ENCODE results near the gene KRT15.

KRT15 gene

GRCh38 chr17:41556931-41557330, 38.2 kb upstream of the KRT15 start:
- no peak overlapping the region for H3K9ac ChIP-seq (ENCODE audit: low read depth, low read length, poor library complexity, severe bottlenecking)
- no peaks in the 10 kb centered on the region for H4K20me1 ChIP-seq (ENCODE audit: insufficient read depth, low read length, poor library complexity, severe bottlenecking)
- H3K36me3 ChIP-seq (ENCODE audit: insufficient read depth, low read length): no peaks in the 10 kb centered on the region
- no peak overlapping the region for H3K4me2 ChIP-seq (ENCODE audit: low read depth, low read length, poor library complexity, severe bottlenecking)
- TF ChIP-seq CTCF (conservative IDR thresholded peaks at IDR 0.05; ENCODE audit: low read length) (no peak), EZH2phosphoT487 (IDR thresholded peaks at IDR 0.05; ENCODE audit: borderline replicate concordance) (no peak)
- no peaks in the 10 kb centered on the region for H3K9me2 ChIP-seq (replicated peaks; ENCODE audit: low read depth, low read length)
- no peak overlapping the region for H3K4me3 ChIP-seq (ENCODE audit: low read length, poor library complexity, severe bottlenecking)
- H3K9me3 ChIP-seq (ENCODE audit: insufficient read depth, low read depth, low read length): no peaks in the 10 kb centered on the region
- H3K79me2 ChIP-seq (ENCODE audit: insufficient read depth, low read length): no peaks in the 10 kb centered on the region
- H3F3A ChIP-seq (ENCODE audit: low read depth): no peaks in the 10 kb centered on the region
- H3K27me3 ChIP-seq (ENCODE audit: insufficient read depth, low read length, poor library complexity, severe bottlenecking): peaks cover 6% of the 10 kb centered on the region
- no peaks in the 10 kb centered on the region for H3K4me1 ChIP-seq (ENCODE audit: insufficient read depth, low read length, poor library complexity, severe bottlenecking)
- H2AFZ ChIP-seq (ENCODE audit: low read length): no peak overlapping the region

DNA sequence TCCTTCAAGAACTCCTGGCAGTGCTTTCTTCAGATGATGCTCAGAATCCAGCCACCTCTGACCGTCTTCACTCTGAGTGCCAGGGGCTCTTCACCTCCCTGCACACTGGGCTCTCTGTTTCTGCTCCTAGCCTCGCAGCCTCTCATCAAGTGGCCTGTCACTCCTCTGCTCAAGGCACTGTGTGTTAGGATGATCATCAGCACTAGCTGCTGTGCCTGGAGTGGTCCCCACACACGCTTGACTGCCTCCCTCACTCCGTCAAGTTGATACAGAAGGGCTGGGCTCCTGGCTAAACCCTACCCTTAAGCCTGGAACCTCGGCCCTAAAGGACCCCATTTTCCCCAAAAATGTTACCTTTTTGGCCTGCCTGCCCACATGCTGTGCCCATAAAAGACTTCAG, 37.6 kb upstream of the KRT15 start:
- Histone ChIP-seq H4K20me1 (ENCODE audit: insufficient read depth, low read length, poor library complexity, severe bottlenecking) (no peaks in the 10 kb centered on the region), H2AFZ (ENCODE audit: low read length) (no peak overlapping the region), H3F3A (ENCODE audit: low read depth) (no peaks in the 10 kb centered on the region), H3K4me3 (ENCODE audit: low read length, poor library complexity, severe bottlenecking) (no peak overlapping the region), H3K36me3 (ENCODE audit: insufficient read depth, low read length) (no peaks in the 10 kb centered on the region), H3K4me1 (ENCODE audit: insufficient read depth, low read length, poor library complexity, severe bottlenecking) (no peaks in the 10 kb centered on the region), H3K9me3 (ENCODE audit: insufficient read depth, low read depth, low read length) (no peaks in the 10 kb centered on the region), H3K9ac (ENCODE audit: low read depth, low read length, poor library complexity, severe bottlenecking) (no peak overlapping the region), H3K27me3 (ENCODE audit: insufficient read depth, low read length, poor library complexity, severe bottlenecking) (peaks cover 6% of the 10 kb centered on the region), H3K4me2 (ENCODE audit: low read depth, low read length, poor library complexity, severe bottlenecking) (no peak overlapping the region), H3K9me2 (replicated peaks; ENCODE audit: low read depth, low read length) (no peaks in the 10 kb centered on the region), H3K79me2 (ENCODE audit: insufficient read depth, low read length) (no peaks in the 10 kb centered on the region)
- TF ChIP-seq EZH2phosphoT487 (IDR thresholded peaks at IDR 0.05; ENCODE audit: borderline replicate concordance) (no peak), CTCF (conservative IDR thresholded peaks at IDR 0.05; ENCODE audit: low read length) (no peak)

- Histone ChIP-seq H3K9ac (ENCODE audit: low read depth, low read length, poor library complexity, severe bottlenecking) (no peak overlapping the region), H3K4me1 (ENCODE audit: insufficient read depth, low read length, poor library complexity, severe bottlenecking) (no peaks in the 10 kb centered on the region), H3K36me3 (ENCODE audit: insufficient read depth, low read length) (no peaks in the 10 kb centered on the region), H3K9me2 (replicated peaks; ENCODE audit: low read depth, low read length) (no peaks in the 10 kb centered on the region), H3K9me3 (ENCODE audit: insufficient read depth, low read depth, low read length) (no peaks in the 10 kb centered on the region), H2AFZ (ENCODE audit: low read length) (no peak overlapping the region), H3K4me3 (ENCODE audit: low read length, poor library complexity, severe bottlenecking) (no peak overlapping the region), H3K27me3 (ENCODE audit: insufficient read depth, low read length, poor library complexity, severe bottlenecking) (peaks cover 6% of the 10 kb centered on the region), H3K79me2 (ENCODE audit: insufficient read depth, low read length) (no peaks in the 10 kb centered on the region), H3K4me2 (ENCODE audit: low read depth, low read length, poor library complexity, severe bottlenecking) (no peak overlapping the region), H4K20me1 (ENCODE audit: insufficient read depth, low read length, poor library complexity, severe bottlenecking) (no peaks in the 10 kb centered on the region), H3F3A (ENCODE audit: low read depth) (no peaks in the 10 kb centered on the region)
- TF ChIP-seq EZH2phosphoT487 (IDR thresholded peaks at IDR 0.05; ENCODE audit: borderline replicate concordance) (no peak), CTCF (conservative IDR thresholded peaks at IDR 0.05; ENCODE audit: low read length) (no peak)
Observed at GRCh38 chr17:41555105-41555887, 36.6 kb upstream of the KRT15 start.

Data from Loucy (cell line).